K562 (cell line): Measurements from ENCODE around the gene FAM167B. TPM values are rescaled to one million over a fixed set of nuclear protein-coding genes. Genes with fewer than 3 reads are reported as not detected.

Experiments used
- ADNP ChIP-seq: fragments of 200-800 bp; sonication (Bioruptor generic); IDR thresholded peaks from 2 replicates; pipeline ENCODE4 v1.6.1; 2016; ENCODE audit warnings: missing genetic modification characterization, missing compliant biosample characterization
- CBX5 ChIP-seq: IDR thresholded peaks from 2 replicates; pipeline ENCODE4 v1.6.1; 2014; ENCODE audit warnings: low read depth, borderline replicate concordance
- CEBPG ChIP-seq, 3 experiments: fragments of 200-800 bp in 1 of 3; sonication (Bioruptor generic) in 1 of 3; sonication (generic) in 1 of 3; formaldehyde crosslinking in 1 of 3; IDR thresholded peaks in 2 of 3; conservative IDR thresholded peaks in 1 of 3; 2 replicates each; pipeline versions ENCODE4 v1.6.1 to v1.8.0; 2016 to 2022; ENCODE audit warnings: missing compliant biosample characterization in 2 of 3, missing genetic modification characterization in 2 of 3, mild to moderate bottlenecking in 1 of 3, missing genetic modification reagents in 1 of 3
- E2F1 ChIP-seq: sonication (generic); formaldehyde crosslinking; IDR thresholded peaks from 2 replicates; pipeline ENCODE4 v1.8.1; 2023; ENCODE audit warnings: mild to moderate bottlenecking, missing genetic modification reagents, moderate library complexity
- ELF4 ChIP-seq: fragments of 450-650 bp; formaldehyde crosslinking; IDR thresholded peaks from 2 replicates; pipeline ENCODE4 v1.4.0; 2022; ENCODE audit warnings: missing genetic modification characterization
- EP300 ChIP-seq: IDR thresholded peaks from 2 replicates; pipeline ENCODE4 v1.6.1; 2012; ENCODE audit warnings: low read length, improper control_type of control experiment
- GMEB1 ChIP-seq: fragments of 250-450 bp; sonication (Bioruptor Pico); IDR thresholded peaks from 2 replicates; pipeline ENCODE4 v1.4.0; 2020; ENCODE audit warnings: mild to moderate bottlenecking
- GTF2E2 ChIP-seq: fragments of 200-800 bp; sonication (Bioruptor generic); IDR thresholded peaks from 2 replicates; pipeline ENCODE4 v1.6.1; 2016; ENCODE audit warnings: missing genetic modification characterization, missing compliant biosample characterization
- HDAC1 ChIP-seq, 2 experiments: fragments of 450-650 bp; IDR thresholded peaks; 2 replicates each; pipeline ENCODE4 v1.6.1; 2016 to 2017; ENCODE audit warnings: inconsistent platforms in 1 of 2, mild to moderate bottlenecking in 1 of 2, moderate library complexity in 1 of 2
- HNRNPH1 ChIP-seq: fragments of 200-400 bp; formaldehyde crosslinking; optimal IDR thresholded peaks from 2 replicates; pipeline ENCODE3; 2017; ENCODE audit warnings: low read depth, mild to moderate bottlenecking, low read length, moderate library complexity
- MCM3 ChIP-seq: fragments of 450-650 bp; IDR thresholded peaks from 2 replicates; pipeline ENCODE4 v1.6.1; 2016
- MTA2 ChIP-seq: fragments of 450-650 bp; IDR thresholded peaks from 2 replicates; pipeline ENCODE4 v1.6.1; 2016; ENCODE audit warnings: low read depth
- MXI1 ChIP-seq: IDR thresholded peaks from 2 replicates; pipeline ENCODE4 v1.6.1; 2011; ENCODE audit warnings: low read depth, mild to moderate bottlenecking, improper control_type of control experiment, low read length
- NFE2L1 ChIP-seq: fragments of 450-650 bp; IDR thresholded peaks from 2 replicates; pipeline ENCODE4 v1.6.1; 2016; ENCODE audit warnings: missing genetic modification characterization, low read depth, mild to moderate bottlenecking, missing compliant biosample characterization, moderate library complexity, borderline replicate concordance
- POLR2A ChIP-seq: fragments of 450-650 bp; conservative IDR thresholded peaks from 2 replicates; pipeline ENCODE4 v1.6.1; 2016
- SAP30 ChIP-seq: fragments of 200-600 bp; sonication (generic); IDR thresholded peaks from 2 replicates; pipeline ENCODE4 v1.6.1; 2012; ENCODE audit warnings: borderline replicate concordance, low read depth, mild to moderate bottlenecking, moderate library complexity, low read length, control low read depth, inconsistent platforms; ENCODE audit not compliant: insufficient read depth, poor library complexity, severe bottlenecking
- STAT6 ChIP-seq: sonication (generic); formaldehyde crosslinking; IDR thresholded peaks from 2 replicates; pipeline ENCODE4 v1.8.1; 2023; ENCODE audit warnings: mild to moderate bottlenecking, missing genetic modification reagents
- TCFL5 ChIP-seq: fragments of 250-450 bp; sonication (Bioruptor Pico); conservative IDR thresholded peaks from 2 replicates; pipeline ENCODE4 v1.6.1; 2021; ENCODE audit warnings: mild to moderate bottlenecking, moderate library complexity, matching md5 sums
- TGIF2 ChIP-seq: sonication (generic); formaldehyde crosslinking; IDR thresholded peaks from 2 replicates; pipeline ENCODE4 v1.8.1; 2022; ENCODE audit warnings: mild to moderate bottlenecking, missing genetic modification reagents, moderate library complexity
- ZNF175 ChIP-seq: fragments of 200-800 bp; sonication (Bioruptor generic); IDR thresholded peaks from 2 replicates; pipeline ENCODE4 v1.6.1; 2016; ENCODE audit warnings: low read depth, mild to moderate bottlenecking, missing genetic modification characterization, missing compliant biosample characterization
- ZNF696 ChIP-seq: fragments of 250-450 bp; sonication (Bioruptor Pico); conservative IDR thresholded peaks from 2 replicates; pipeline ENCODE4 v1.4.0; 2020; ENCODE audit warnings: mild to moderate bottlenecking, moderate library complexity
- ZNF707 ChIP-seq: fragments of 250-450 bp; sonication (Bioruptor Pico); conservative IDR thresholded peaks from 2 replicates; pipeline ENCODE4 v1.8.0; 2022; ENCODE audit warnings: inconsistent platforms, mild to moderate bottlenecking, moderate library complexity
- polyA plus RNA-seq, 8 experiments: library from polyadenylated mRNA; depleted of rRNA in 4 of 8; stranded (reverse) in 5 of 8; unstranded in 3 of 8; fragments of >200 nt; fragmentation: Nextera tagmentation in 2 of 8; fragmentation: Illumina TruSeq in 1 of 8; extraction: Ambion mirVana in 2 of 8; extraction: Trizol in 1 of 8; gene quantifications; 2 replicates each; pipeline versions ENCODE4 v1.2.1 to v1.2.3, GENCODE V29; 2011 to 2014; ENCODE audit warnings: inconsistent platforms in 1 of 8, missing spikeins in 1 of 8
- total RNA-seq, 7 experiments: library from RNA; depleted of rRNA in 6 of 7; stranded (reverse); fragments of >200 nt in 6 of 7; fragmentation: Illumina TruSeq in 2 of 7; extraction: Trizol in 2 of 7; gene quantifications; 2 replicates each; pipeline versions ENCODE4 v1.2.1 to v1.2.3, GENCODE V29; 2011 to 2021; ENCODE audit warnings: low replicate concordance in 1 of 7
- TF ChIP-seq, protein P1 (sequence below): fragments of 250-450 bp; sonication (Bioruptor Pico); IDR thresholded peaks from 2 replicates; pipeline ENCODE4 v1.8.0; 2021; ENCODE audit warnings: moderate library complexity, mild to moderate bottlenecking, inconsistent platforms
- TF ChIP-seq, protein P2 (sequence below), 2 experiments: fragments of 450-650 bp in 1 of 2; sonication (generic) in 1 of 2; formaldehyde crosslinking; conservative IDR thresholded peaks; 2 replicates each; pipeline versions ENCODE4 v1.4.0 to v1.8.1; 2020 to 2022; ENCODE audit warnings: mild to moderate bottlenecking in 1 of 2, missing genetic modification reagents in 1 of 2

Gene FAM167B
- total and polyA plus RNA-seq, 9 of the 15 experiments (the other 6 are each of a cell fraction or from before 2014, with no cell fraction given) = not detected

DNA sequence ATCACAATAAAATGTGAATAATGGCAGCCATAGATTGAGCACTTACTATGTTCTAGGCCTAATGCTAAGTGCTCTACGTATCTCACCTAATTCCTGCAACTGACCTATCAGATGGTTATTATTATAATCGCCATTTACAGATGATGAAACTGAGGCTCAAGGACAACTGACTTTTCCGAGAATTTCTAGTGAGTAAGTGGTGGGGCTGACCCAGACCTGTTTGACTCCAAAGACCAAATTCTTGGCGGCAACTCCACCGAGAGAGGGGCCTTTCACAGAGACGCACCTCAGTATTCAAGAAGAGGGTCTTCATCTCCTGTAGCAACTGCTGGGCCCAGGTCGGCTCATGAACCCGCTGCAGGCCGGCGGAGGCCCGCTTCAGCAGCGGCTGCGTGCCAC is 25.4 kb upstream of the FAM167B start (continued):
- no peak for TF ChIP-seq E2F1
- no peak for TF ChIP-seq ZNF696 (CRISPR knock-in tag)
- no peak for TF ChIP-seq SAP30
- no peak for TF ChIP-seq ELF4
- TF ChIP-seq STAT6 (CRISPR knock-in tag) = no peak
- TF ChIP-seq ZNF707 = no peak
- TF ChIP-seq TCFL5 (CRISPR knock-in tag) = no peak
- TF ChIP-seq MTA2 = no peak
- no peak for TF ChIP-seq ADNP (tag)
- TF ChIP-seq, protein P1, sequence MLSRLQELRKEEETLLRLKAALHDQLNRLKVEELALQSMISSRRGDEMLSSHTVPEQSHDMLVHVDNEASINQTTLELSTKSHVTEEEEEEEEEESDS = no peak
- TF ChIP-seq HDAC1 (IDR thresholded peaks at IDR 0.05) = no peak
- TF ChIP-seq HNRNPH1 = no peak
- TF ChIP-seq CEBPG (CRISPR knock-in tag; IDR thresholded peaks at IDR 0.05) = peak; percentile 60
- TF ChIP-seq CEBPG (tag; conservative IDR thresholded peaks at IDR 0.05 in 1 of 2, IDR thresholded peaks at IDR 0.05 in 1 of 2) = peak in 1 of 2 experiments; percentile 71; a peak in 1 of 4 replicates
- TF ChIP-seq CBX5 = no peak
- TF ChIP-seq POLR2A = no peak
- no peak for TF ChIP-seq MXI1
- TF ChIP-seq, protein P2, sequence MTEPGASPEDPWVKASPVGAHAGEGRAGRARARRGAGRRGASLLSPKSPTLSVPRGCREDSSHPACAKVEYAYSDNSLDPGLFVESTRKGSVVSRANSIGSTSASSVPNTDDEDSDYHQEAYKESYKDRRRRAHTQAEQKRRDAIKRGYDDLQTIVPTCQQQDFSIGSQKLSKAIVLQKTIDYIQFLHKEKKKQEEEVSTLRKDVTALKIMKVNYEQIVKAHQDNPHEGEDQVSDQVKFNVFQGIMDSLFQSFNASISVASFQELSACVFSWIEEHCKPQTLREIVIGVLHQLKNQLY (CRISPR knock-in tag; conservative IDR thresholded peaks at IDR 0.05) = no peak
- no peak for TF ChIP-seq TGIF2 (CRISPR knock-in tag)
- TF ChIP-seq ZNF175 (CRISPR knock-in tag) = no peak
- TF ChIP-seq GMEB1 (CRISPR knock-in tag) = no peak
- TF ChIP-seq NFE2L1 (tag) = no peak
- TF ChIP-seq EP300 = no peak; the same call in none of the 2 replicates
- TF ChIP-seq MCM3 = no peak
- TF ChIP-seq GTF2E2 (tag) = no peak
